ENCODE data around the gene OR4D2. TPM values are rescaled to one million over a fixed set of nuclear protein-coding genes. Genes with fewer than 3 reads are reported as not detected.

OR4D2 gene
- total RNA-seq, 4 donors from 2014 or later: not detected

DNA sequence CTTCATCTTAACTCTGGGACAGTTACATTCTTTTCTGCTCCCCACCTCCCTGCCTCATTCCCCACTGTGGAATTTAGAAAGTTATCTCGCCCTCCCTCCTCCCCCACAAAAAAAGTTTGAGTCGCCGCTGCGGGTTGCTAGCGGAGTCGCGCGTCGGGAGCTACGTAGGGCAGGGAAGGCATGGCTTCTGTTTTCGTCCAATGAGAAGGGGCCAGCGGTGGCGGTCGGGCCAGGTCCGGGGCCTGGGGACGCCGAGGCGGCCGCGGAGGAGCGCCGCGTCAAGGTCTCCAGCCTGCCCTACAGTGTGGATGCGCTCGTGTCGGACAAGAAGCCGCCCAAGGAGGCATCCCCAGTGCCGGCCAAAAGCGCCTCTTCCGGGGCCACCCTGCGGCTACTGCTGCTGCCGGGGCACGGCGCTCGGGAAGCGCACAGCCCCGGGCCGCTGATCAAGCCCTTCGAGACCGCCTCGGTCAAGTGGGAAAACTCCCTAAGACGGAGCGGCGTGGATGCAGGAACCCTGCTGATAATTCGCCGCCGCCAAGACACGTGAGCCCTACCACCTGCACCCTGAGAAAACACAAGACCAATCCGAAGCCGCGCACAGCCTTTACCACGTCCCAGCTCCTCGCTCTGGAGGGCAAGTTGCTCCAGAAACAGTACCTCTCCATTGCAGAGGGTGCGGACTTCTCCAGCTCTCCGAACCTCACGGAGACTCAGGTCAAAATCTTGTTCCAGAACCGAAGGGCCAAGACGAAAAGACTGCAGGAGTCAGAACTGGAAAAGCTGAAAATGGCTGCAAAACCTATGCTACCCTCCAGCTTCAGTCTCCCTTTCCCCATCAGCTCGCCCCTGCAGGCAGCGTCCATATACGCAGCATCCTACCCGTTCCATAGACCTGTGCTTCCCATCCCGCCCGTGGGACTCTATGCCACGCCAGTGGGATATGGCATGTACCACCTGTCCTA lies 9.7 kb upstream of the OR4D2 start:
- H3K9me3 ChIP-seq: no peaks in the 10 kb centered on the region
- H3K36me3 ChIP-seq: no peaks in the 10 kb centered on the region
- no peak for DNase-seq
- no peak for TF ChIP-seq POLR2A (IDR thresholded peaks at IDR 0.05)
- TF ChIP-seq, protein P1, sequence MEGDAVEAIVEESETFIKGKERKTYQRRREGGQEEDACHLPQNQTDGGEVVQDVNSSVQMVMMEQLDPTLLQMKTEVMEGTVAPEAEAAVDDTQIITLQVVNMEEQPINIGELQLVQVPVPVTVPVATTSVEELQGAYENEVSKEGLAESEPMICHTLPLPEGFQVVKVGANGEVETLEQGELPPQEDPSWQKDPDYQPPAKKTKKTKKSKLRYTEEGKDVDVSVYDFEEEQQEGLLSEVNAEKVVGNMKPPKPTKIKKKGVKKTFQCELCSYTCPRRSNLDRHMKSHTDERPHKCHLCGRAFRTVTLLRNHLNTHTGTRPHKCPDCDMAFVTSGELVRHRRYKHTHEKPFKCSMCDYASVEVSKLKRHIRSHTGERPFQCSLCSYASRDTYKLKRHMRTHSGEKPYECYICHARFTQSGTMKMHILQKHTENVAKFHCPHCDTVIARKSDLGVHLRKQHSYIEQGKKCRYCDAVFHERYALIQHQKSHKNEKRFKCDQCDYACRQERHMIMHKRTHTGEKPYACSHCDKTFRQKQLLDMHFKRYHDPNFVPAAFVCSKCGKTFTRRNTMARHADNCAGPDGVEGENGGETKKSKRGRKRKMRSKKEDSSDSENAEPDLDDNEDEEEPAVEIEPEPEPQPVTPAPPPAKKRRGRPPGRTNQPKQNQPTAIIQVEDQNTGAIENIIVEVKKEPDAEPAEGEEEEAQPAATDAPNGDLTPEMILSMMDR (IDR thresholded peaks at IDR 0.05): no peak
- intact Hi-C loops (cut with DNase I; ENCODE audit: low total_unique reads): no loop called here
- H3K4me1 ChIP-seq: no peaks in the 10 kb centered on the region
- no peaks in the 10 kb centered on the region for H3K27me3 ChIP-seq
- H3K27ac ChIP-seq: no peak overlapping the region
- H3K4me3 ChIP-seq: peak overlapping the region in 1 of 2 donors; percentile 17

DNA sequence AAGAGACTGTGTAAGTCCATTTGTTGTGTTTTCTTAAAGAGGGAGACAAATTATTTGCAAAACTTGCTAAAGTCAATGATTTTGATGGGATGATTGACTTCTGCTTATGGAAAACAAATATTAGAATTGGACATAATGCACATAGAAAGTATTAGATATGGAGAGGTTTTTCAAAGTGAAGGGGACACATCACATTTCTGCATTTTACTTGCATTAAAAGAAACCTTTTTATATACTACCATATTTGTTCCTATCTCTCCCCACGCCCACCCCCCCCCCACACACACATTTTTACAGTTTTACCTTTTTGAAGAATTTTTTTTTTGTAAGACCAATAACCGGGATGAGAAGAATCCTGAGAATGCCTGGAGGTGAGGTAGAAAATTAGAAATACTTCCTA lies 8.6 kb upstream of the OR4D2 start:
- intact Hi-C loops (cut with DNase I; ENCODE audit: low total_unique reads): no loop called here

DNA sequence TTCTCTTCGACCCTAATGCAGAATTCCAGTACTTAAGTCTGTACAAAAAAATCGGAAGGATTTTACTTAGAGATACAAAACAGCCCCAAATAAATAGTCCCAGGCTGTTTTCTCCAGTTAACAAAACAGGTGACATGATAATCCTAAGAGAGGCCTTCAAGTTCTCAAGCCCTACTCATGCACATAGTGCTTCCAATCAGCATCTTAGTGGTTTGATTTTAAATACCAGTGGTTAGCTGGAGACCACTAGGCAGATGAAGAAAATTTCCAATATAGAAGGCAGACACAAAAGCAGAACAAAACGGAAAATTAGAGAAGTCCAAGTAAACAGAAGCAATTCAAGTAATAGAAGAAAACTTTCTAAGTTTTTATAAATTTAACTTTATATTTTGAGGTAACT lies 5.2 kb upstream of the OR4D2 start:
- no peaks in the 10 kb centered on the region for H3K4me1 ChIP-seq
- no peak overlapping the region for H3K4me3 ChIP-seq
- intact Hi-C loops (cut with DNase I; ENCODE audit: low total_unique reads): no loop called here
- no peak overlapping the region for H3K27ac ChIP-seq
- TF ChIP-seq, protein P1 (IDR thresholded peaks at IDR 0.05): no peak
- no peak for TF ChIP-seq POLR2A (IDR thresholded peaks at IDR 0.05)
- no peak for DNase-seq
- H3K9me3 ChIP-seq: no peaks in the 10 kb centered on the region
- no peaks in the 10 kb centered on the region for H3K27me3 ChIP-seq
- H3K36me3 ChIP-seq: no peaks in the 10 kb centered on the region

More for the DNA sequence above, 8.6 kb upstream of the OR4D2 start:
- TF ChIP-seq POLR2A (IDR thresholded peaks at IDR 0.05): no peak
- TF ChIP-seq, protein P1 (IDR thresholded peaks at IDR 0.05): no peak
- Histone ChIP-seq H3K4me1 (no peaks in the 10 kb centered on the region), H3K27me3 (no peaks in the 10 kb centered on the region), H3K4me3 (no peak overlapping the region), H3K36me3 (no peaks in the 10 kb centered on the region), H3K9me3 (no peaks in the 10 kb centered on the region), H3K27ac (no peak overlapping the region)
- no peak for DNase-seq

DNA sequence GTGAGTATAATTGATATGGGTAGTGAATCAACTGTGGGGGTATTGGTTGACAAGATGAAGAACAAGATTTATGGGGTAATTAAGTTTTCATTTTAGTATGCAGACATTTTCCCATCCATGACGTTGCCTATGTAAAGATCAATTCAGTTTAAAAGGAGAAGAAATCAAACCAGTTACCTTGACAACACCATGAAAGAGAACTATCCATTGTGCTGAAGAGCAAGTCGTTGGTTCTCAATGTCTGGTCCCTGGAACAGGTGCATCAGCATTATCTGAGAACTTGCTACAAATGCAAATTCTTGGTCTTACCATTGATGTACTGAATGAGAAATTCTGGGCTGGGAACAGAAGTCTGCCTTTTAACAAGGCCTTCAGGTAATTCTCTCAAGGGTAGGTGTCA lies 801 bp upstream of the OR4D2 start:
- H3K4me3 ChIP-seq: no peak overlapping the region
- no peak for TF ChIP-seq POLR2A (IDR thresholded peaks at IDR 0.05)
- no peaks in the 10 kb centered on the region for H3K27me3 ChIP-seq
- H3K36me3 ChIP-seq: no peaks in the 10 kb centered on the region
- no peak overlapping the region for H3K27ac ChIP-seq
- intact Hi-C loops (cut with DNase I; ENCODE audit: low total_unique reads): no loop called here
- H3K9me3 ChIP-seq: no peaks in the 10 kb centered on the region
- no peak for DNase-seq
- no peaks in the 10 kb centered on the region for H3K4me1 ChIP-seq

DNA sequence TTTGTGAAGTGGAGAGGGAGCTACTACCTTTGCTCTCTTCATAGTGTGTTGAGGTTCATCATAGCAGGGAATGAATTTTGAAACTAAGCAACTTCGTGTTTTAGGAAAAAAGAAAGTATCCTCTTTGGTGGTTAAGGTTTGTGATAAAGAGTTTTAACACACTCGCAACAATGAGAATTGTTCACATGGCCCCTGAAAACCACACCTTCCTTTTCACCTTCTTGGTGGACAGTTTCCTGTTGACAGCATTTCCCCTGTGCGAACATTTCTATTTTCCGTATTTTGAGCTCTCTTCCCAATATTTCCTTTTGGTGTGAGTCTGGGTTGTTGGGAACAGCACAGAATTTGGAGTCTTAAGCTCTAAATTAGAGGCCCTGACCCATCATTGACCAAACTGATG lies 3.8 kb downstream of the OR4D2 start:
- no peaks in the 10 kb centered on the region for H3K4me1 ChIP-seq
- TF ChIP-seq, protein P1 (IDR thresholded peaks at IDR 0.05): no peak
- no peak for TF ChIP-seq POLR2A (IDR thresholded peaks at IDR 0.05)
- no peaks in the 10 kb centered on the region for H3K9me3 ChIP-seq
- DNase-seq: no peak
- H3K4me3 ChIP-seq: no peak overlapping the region
- intact Hi-C loops (cut with DNase I; ENCODE audit: low total_unique reads): no loop called here
- H3K27me3 ChIP-seq: no peaks in the 10 kb centered on the region
- H3K36me3 ChIP-seq: no peaks in the 10 kb centered on the region
- H3K27ac ChIP-seq: no peak overlapping the region
